SK-N-SH (cell line): ENCODE measurements around the gene UCKL1. TPM values are rescaled to one million over a fixed set of nuclear protein-coding genes. Genes with fewer than 3 reads are reported as not detected.

ENCODE experiments used
- CTCF ChIA-PET: fragments of 300-600, 350-600 bp; formaldehyde crosslinking; extraction: SDS; loops from one replicate; lab custom pipeline; 2021; lab: Yijun Ruan, JAX
- POLR2A ChIA-PET: fragments of 350-600 bp; sonication (Branson Sonifier 250); formaldehyde crosslinking; extraction: SDS; loops from one replicate; lab custom pipeline; 2020; ENCODE audit warnings: antibody characterized with exemption, inconsistent platforms; lab: Yijun Ruan, JAX
- DNase-seq: peaks from one replicate; pipeline ENCODE4 v3.0.0; 2012
- H2AFZ ChIP-seq: fragments of 200-600 bp; sonication (generic); 2 replicates; pipeline ENCODE4 v1.8.1; 2016; ENCODE audit warnings: antibody characterized with exemption, mild to moderate bottlenecking, low read depth
- H3F3A ChIP-seq: fragments of 200-600 bp; sonication (generic); replicated peaks from 2 replicates; pipeline ENCODE3; 2016; ENCODE audit warnings: antibody characterized with exemption, mild to moderate bottlenecking; ENCODE audit not compliant: insufficient read depth
- H3K27ac ChIP-seq, 2 experiments: fragments of 200-500 bp in 1 of 2; fragments of 200-600 bp in 1 of 2; sonication (Bioruptor generic) in 1 of 2; sonication (generic), shearing (Covaris generic) in 1 of 2; 2 replicates each; pipeline versions ENCODE4 v1.5.1 to v1.6.1; 2014 to 2016; ENCODE audit warnings: low read depth in 2 of 2, inconsistent platforms in 1 of 2, low read length in 1 of 2, mild to moderate bottlenecking in 1 of 2, mixed read lengths in 1 of 2
- H3K27me3 ChIP-seq: fragments of 200-600 bp; sonication (generic), shearing (Covaris generic); 2 replicates; pipeline ENCODE4 v1.6.1; 2016; ENCODE audit warnings: mixed run types; ENCODE audit not compliant: insufficient read depth
- H3K36me3 ChIP-seq, 2 experiments: fragments of 200-500 bp in 1 of 2; fragments of 200-600 bp in 1 of 2; sonication (Bioruptor generic) in 1 of 2; sonication (generic) in 1 of 2; replicated peaks in 1 of 2; 2 replicates each; pipeline versions ENCODE3 to v1.5.1; 2014 to 2016; ENCODE audit warnings: low read length in 1 of 2, mild to moderate bottlenecking in 1 of 2; ENCODE audit not compliant: insufficient read depth in 2 of 2, control insufficient read depth in 1 of 2
- H3K4me1 ChIP-seq, 2 experiments: fragments of 200-500 bp in 1 of 2; fragments of 200-600 bp in 1 of 2; sonication (Bioruptor generic) in 1 of 2; sonication (generic), shearing (Covaris generic) in 1 of 2; 2 replicates each; pipeline versions ENCODE4 v1.5.1 to v1.6.1; 2014 to 2016; ENCODE audit warnings: low read depth in 1 of 2, low read length in 1 of 2, mixed run types in 1 of 2; ENCODE audit not compliant: insufficient read depth in 2 of 2, control insufficient read depth in 1 of 2
- H3K4me2 ChIP-seq: fragments of 200-600 bp; sonication (generic), shearing (Covaris generic); 2 replicates; pipeline ENCODE4 v1.6.1; 2017; ENCODE audit warnings: mixed run types
- H3K4me3 ChIP-seq, 2 experiments: fragments of 200-500 bp in 1 of 2; fragments of 200-600 bp in 1 of 2; sonication (Bioruptor generic) in 1 of 2; sonication (generic), shearing (Covaris generic) in 1 of 2; 2 replicates each; pipeline versions ENCODE4 v1.5.1 to v1.8.1; 2014 to 2016; ENCODE audit warnings: low read depth in 2 of 2, inconsistent platforms in 1 of 2, low read length in 1 of 2, mild to moderate bottlenecking in 1 of 2, mixed read lengths in 1 of 2, moderate library complexity in 1 of 2
- H3K79me2 ChIP-seq: fragments of 200-600 bp; sonication (generic); 2 replicates; pipeline ENCODE4 v1.8.1; 2017; ENCODE audit warnings: mild to moderate bottlenecking; ENCODE audit not compliant: insufficient read depth
- H3K9ac ChIP-seq: fragments of 200-600 bp; sonication (generic); 2 replicates; pipeline ENCODE4 v1.6.1; 2017; ENCODE audit warnings: mixed run types
- H3K9me2 ChIP-seq: fragments of 200-600 bp; sonication (generic); 2 replicates; pipeline ENCODE4 v1.6.1; 2017; ENCODE audit warnings: mixed run types
- H3K9me3 ChIP-seq: fragments of 200-600 bp; sonication (generic); 2 replicates; pipeline ENCODE4 v1.6.1; 2017; ENCODE audit warnings: mixed run types, mild to moderate bottlenecking, moderate library complexity
- H4K20me1 ChIP-seq: fragments of 200-600 bp; sonication (generic); 2 replicates; pipeline ENCODE4 v1.6.1; 2017; ENCODE audit warnings: mild to moderate bottlenecking, mixed run types; ENCODE audit not compliant: insufficient read depth
- EZH2phosphoT487 ChIP-seq: fragments of 200-600 bp; sonication (generic); IDR thresholded peaks from 2 replicates; pipeline ENCODE4 v1.6.1; 2017; ENCODE audit warnings: low read depth, mixed run types, mild to moderate bottlenecking, antibody characterized with exemption, moderate library complexity, borderline replicate concordance
- MEF2A ChIP-seq: IDR thresholded peaks from 2 replicates; pipeline ENCODE4 v1.4.0; 2012; ENCODE audit warnings: low read depth, borderline replicate concordance
- MXI1 ChIP-seq: IDR thresholded peaks from 2 replicates; pipeline ENCODE4 v1.6.1; 2012; ENCODE audit warnings: mild to moderate bottlenecking, low read depth, low read length, improper control_type of control experiment
- NRF1 ChIP-seq: IDR thresholded peaks from 2 replicates; pipeline ENCODE4 v1.6.1; 2012; ENCODE audit warnings: low read depth, mild to moderate bottlenecking, low read length
- PBX3 ChIP-seq: IDR thresholded peaks from 2 replicates; pipeline ENCODE4; 2012
- POLR2AphosphoS5 ChIP-seq: IDR thresholded peaks from 2 replicates; pipeline ENCODE4 v1.6.1; 2012; ENCODE audit warnings: low read depth, low read length
- REST ChIP-seq: IDR thresholded peaks from 2 replicates; pipeline ENCODE4 v1.6.1; 2012; ENCODE audit warnings: mild to moderate bottlenecking, low read depth, low read length, moderate library complexity
- SIN3A ChIP-seq: IDR thresholded peaks from 2 replicates; pipeline ENCODE4 v1.6.1; 2012; ENCODE audit warnings: low read depth, mild to moderate bottlenecking, low read length, moderate library complexity, borderline replicate concordance
- SMC3 ChIP-seq: IDR thresholded peaks from 2 replicates; pipeline ENCODE4 v1.6.1; 2012; ENCODE audit warnings: low read depth, low read length, improper control_type of control experiment
- WGBS: methylation state at CpG from one replicate; pipeline ENCODE4 v1.1.6; 2017; ENCODE audit warnings: low lambda C conversion rate; 5-methylcytosine and 5-hydroxymethylcytosine counted together
- polyA plus RNA-seq, 3 experiments: library from polyadenylated mRNA; depleted of rRNA; stranded (reverse); fragments of >200 nt; gene quantifications; 2 replicates each; pipeline ENCODE4 v1.2.3, GENCODE V29; 2012
- TF ChIP-seq, protein P1 (sequence below): fragments of 150-350 bp; IDR thresholded peaks from 2 replicates; pipeline ENCODE4 v1.6.1; 2017; ENCODE audit warnings: antibody characterized with exemption, low read length, low read depth, borderline replicate concordance

Gene UCKL1
- polyA plus RNA-seq, 1 of the 3 experiments (the other 2 are of a cell fraction), result 71.6 TPM

DNA sequence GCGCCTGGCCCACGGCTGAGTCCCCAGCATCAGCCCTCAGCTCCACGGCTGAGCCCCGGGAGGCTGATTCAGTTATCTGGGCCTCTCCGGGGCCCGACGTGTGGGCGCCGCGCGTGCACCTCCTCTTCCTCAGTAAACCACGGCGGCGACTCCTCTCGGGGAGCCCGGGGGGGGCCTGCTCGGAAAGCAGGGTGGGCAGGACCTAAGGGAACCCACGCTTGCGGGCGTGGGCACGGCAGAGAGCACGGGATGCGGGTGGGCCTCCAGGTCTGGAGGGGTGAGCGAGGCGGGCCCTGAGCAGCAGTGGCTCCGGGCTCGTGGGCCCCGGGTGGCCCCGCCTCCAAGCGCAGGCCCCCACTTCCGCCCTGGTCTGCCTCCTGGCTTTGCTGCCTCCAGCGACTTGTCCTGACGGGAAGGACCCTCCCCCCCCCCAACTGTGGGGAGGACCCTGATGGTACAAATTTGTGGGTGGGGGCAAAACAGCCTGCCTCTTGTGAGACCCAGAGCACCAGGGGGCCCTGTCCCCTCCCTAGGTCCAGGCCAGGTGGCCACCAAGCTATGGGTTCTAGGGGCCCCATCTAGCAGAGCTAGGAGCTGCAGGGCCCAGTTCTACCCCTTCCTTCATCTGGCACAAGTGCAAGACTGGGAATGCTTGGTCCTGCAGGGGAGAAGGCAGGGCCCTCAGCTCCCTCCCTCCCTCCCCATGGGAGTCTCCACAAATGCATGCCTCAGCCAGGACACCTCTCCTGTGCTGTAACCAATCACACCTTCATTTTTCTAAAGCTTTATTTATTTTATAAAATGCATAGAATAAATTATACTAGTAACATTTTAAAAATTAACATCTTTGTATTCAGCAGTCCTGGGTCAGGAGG lies 16.9 kb downstream of the UCKL1 start:
- ChIA-PET CTCF (interaction anchor here (0.8 to 1.0 kb wide), 2 partner anchors 21 to 164 kb away, joined by 3 read pairs; no protein-coding TSS in a partner anchor), POLR2A (no interaction called here)
- peaks cover 8% of the 10 kb centered on the region for H3F3A ChIP-seq
- H2AFZ ChIP-seq, result no peak overlapping the region
- no peak overlapping the region for H3K9ac ChIP-seq
- H3K9me2 ChIP-seq, result no peaks in the 10 kb centered on the region
- 99% methylated on average over 14 of the region's 33 CpGs for WGBS
- no peaks in the 10 kb centered on the region for H3K27me3 ChIP-seq
- no peak overlapping the region for H3K4me2 ChIP-seq
- H3K79me2 ChIP-seq, result peaks cover 5% of the 10 kb centered on the region; the same call in 1 of the 2 replicates
- DNase-seq, result no peak
- H3K27ac ChIP-seq, result no peak overlapping the region
- TF ChIP-seq, protein P1, sequence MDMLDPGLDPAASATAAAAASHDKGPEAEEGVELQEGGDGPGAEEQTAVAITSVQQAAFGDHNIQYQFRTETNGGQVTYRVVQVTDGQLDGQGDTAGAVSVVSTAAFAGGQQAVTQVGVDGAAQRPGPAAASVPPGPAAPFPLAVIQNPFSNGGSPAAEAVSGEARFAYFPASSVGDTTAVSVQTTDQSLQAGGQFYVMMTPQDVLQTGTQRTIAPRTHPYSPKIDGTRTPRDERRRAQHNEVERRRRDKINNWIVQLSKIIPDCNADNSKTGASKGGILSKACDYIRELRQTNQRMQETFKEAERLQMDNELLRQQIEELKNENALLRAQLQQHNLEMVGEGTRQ, result no peak
- TF ChIP-seq NRF1 (no peak), PBX3 (no peak), SMC3 (no peak), SIN3A (no peak), EZH2phosphoT487 (no peak), MXI1 (no peak), MEF2A (no peak), REST (no peak), POLR2AphosphoS5 (no peak)
- H3K4me3 ChIP-seq, result no peak overlapping the region
- no peaks in the 10 kb centered on the region; a peak in 1 of 4 replicates for H3K4me1 ChIP-seq
- peaks cover 39% of the 10 kb centered on the region; the same call in 1 of the 2 replicates for H4K20me1 ChIP-seq
- H3K9me3 ChIP-seq, result no peaks in the 10 kb centered on the region
- H3K36me3 ChIP-seq, result peaks cover 0 to 58% of the 10 kb centered on the region in 2 experiments
